D721Med (cell line): ENCODE data around the gene CDC14B.

Source experiments
- DNase-seq: peaks from one replicate; pipeline ENCODE4 v3.0.0; 2011; ENCODE audit warnings: low spot score; ENCODE audit not compliant: insufficient read length
- FAIRE-seq: peaks from 2 replicates; lab custom pipeline; 2011; peaks lifted over from hg19 to GRCh38; lab: Jason Lieb, UNC
- CTCF ChIP-seq: IDR thresholded peaks from 2 replicates; pipeline ENCODE4 v1.5.1; 2012; ENCODE audit warnings: mild to moderate bottlenecking, control low read depth; ENCODE audit not compliant: insufficient read depth; ENCODE audit errors: missing control alignments

The CDC14B gene

GRCh38 chr9:96556701-96557461 lies 62.8 kb downstream of the CDC14B start:
- TF ChIP-seq CTCF, result no peak
- DNase-seq, result no peak
- no peak for FAIRE-seq

GRCh38 chr9:96555567-96556386 lies 63.9 kb downstream of the CDC14B start:
- no peak for TF ChIP-seq CTCF
- FAIRE-seq, result no peak
- no peak for DNase-seq

GRCh38 chr9:96554801-96555566 lies 64.7 kb downstream of the CDC14B start:
- no peak for TF ChIP-seq CTCF
- FAIRE-seq, result no peak
- no peak for DNase-seq

- no peak for FAIRE-seq
- no peak for DNase-seq
- TF ChIP-seq CTCF, result no peak
Observed at GRCh38 chr9:96554326-96554725, 65.3 kb downstream of the CDC14B start.

- TF ChIP-seq CTCF, result no peak
- FAIRE-seq (no peak), DNase-seq (no peak)
Observed at GRCh38 chr9:96553070-96553469, 66.6 kb downstream of the CDC14B start.

GRCh38 chr9:96551403-96551802 lies 68.2 kb downstream of the CDC14B start:
- DNase-seq, result no peak
- no peak for TF ChIP-seq CTCF
- FAIRE-seq, result no peak
